Activated naive CD4-positive, alpha-beta T cell treated with anti-CD3 and anti-CD28 coated beads, Interleukin-2, amount 10 ng/mL, durations not matched to agents 7 days and 5 days (primary cell): ENCODE results near the gene COL28A1.
"Not testable (repeated sequence)": the region's sequence is repeated elsewhere in the genome, so short reads cannot be mapped to it uniquely, and the experiment has no call there.

ENCODE experiments used
- CTCF ChIA-PET: fragments of 350-600 bp; sonication (Branson Sonifier 250); formaldehyde crosslinking; loops from one replicate; lab custom pipeline; 2021; ENCODE audit warnings: antibody characterized with exemption; lab: Charles Lee
- DNase-seq: peaks from one replicate; pipeline ENCODE4 v3.0.0-alpha.2; 2020
- H3K27ac Mint-ChIP-seq: one replicate; pipeline ENCODE4 v1.8.0; 2021; ENCODE audit warnings: mild to moderate bottlenecking, moderate library complexity, mixed read lengths
- H3K27me3 Mint-ChIP-seq: one replicate; pipeline ENCODE4 v1.8.0; 2021; ENCODE audit warnings: mild to moderate bottlenecking, mixed read lengths
- H3K36me3 Mint-ChIP-seq: one replicate; pipeline ENCODE4 v1.8.0; 2021; ENCODE audit warnings: mixed read lengths
- H3K4me1 Mint-ChIP-seq: one replicate; pipeline ENCODE4 v1.8.0; 2021; ENCODE audit warnings: mixed read lengths
- H3K4me3 Mint-ChIP-seq: one replicate; pipeline ENCODE4 v1.8.0; 2021; ENCODE audit warnings: mild to moderate bottlenecking, moderate library complexity, mixed read lengths
- H3K9me3 Mint-ChIP-seq: one replicate; pipeline ENCODE4 v1.8.0; 2021; ENCODE audit warnings: mixed read lengths

COL28A1 gene

DNA sequence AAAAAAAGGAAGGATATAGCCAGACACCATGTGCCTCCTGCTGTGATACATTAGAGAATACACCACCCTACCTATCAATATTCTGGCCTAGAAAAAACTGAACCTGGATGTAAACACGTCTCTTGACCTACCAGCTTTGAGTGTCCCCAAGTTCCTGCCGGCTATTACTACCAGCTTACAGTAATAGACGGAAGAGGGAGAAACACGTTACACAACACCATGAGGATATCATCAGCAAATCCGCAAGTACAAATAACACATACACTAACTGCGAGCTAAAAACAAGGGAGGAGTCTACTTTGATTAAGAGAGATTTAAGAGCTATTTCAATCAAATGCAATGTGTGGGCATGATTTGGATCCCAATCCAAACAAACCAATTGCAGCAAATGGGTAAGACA lies 113.0 kb downstream of the COL28A1 start:
- Mint-ChIP-seq H3K4me3 (no peak overlapping the region), H3K27me3 (no peaks in the 10 kb centered on the region), H3K36me3 (no peaks in the 10 kb centered on the region), H3K9me3 (no peaks in the 10 kb centered on the region), H3K27ac (no peak overlapping the region), H3K4me1 (peaks cover 2% of the 10 kb centered on the region)
- CTCF ChIA-PET = interaction anchor here (1.4 kb wide), 1 partner anchor 319 kb away, joined by 4 read pairs; no protein-coding TSS in a partner anchor
- no peak for DNase-seq

DNA sequence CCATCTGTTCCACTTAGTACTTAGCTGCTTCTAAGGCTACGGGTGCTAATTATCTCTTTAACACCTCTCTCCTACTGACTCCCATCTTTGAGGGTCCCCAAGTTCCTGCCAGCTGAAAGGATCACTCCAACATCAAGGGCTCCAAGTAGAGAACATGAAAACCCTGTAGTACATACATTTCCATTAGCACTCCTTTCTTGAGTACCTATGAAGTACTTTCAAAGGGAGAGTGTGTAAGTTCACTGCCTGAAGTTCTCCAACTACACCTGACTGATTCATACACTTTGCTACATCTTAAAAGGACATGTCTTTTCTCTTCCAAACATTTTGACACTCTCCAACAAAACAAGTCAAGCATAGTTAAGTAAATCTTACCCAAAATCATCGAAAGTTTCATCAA lies 113.8 kb downstream of the COL28A1 start:
- CTCF ChIA-PET = interaction anchor here (1.4 kb wide), 1 partner anchor 319 kb away, joined by 4 read pairs; no protein-coding TSS in a partner anchor

DNA sequence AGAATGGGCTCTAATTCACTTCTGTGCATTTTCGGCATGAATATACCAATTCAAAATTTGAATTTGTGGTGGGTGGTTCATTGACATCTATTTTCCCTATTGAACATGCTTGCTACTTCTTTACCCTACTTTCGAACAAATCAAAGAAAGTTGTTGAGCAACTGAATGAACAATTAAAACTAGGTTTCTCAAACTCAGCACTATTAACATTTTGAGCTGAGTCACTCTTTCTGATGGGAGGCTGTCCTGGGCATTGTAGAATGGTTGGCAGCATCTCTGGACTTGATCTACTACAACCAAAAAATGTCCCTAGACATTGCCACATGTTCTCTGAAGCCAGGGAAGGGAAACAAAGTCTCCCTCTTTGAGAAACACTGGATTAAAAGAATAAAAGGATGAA lies 116.7 kb downstream of the COL28A1 start:
- H3K9me3 Mint-ChIP-seq = no peaks in the 10 kb centered on the region
- CTCF ChIA-PET = no interaction called here
- H3K27me3 Mint-ChIP-seq = no peaks in the 10 kb centered on the region
- peaks cover 3% of the 10 kb centered on the region for H3K4me1 Mint-ChIP-seq
- H3K27ac Mint-ChIP-seq = no peak overlapping the region
- no peak for DNase-seq
- H3K36me3 Mint-ChIP-seq = no peaks in the 10 kb centered on the region
- no peak overlapping the region for H3K4me3 Mint-ChIP-seq

More for the DNA sequence above, 113.8 kb downstream of the COL28A1 start:
- DNase-seq = no peak
- Mint-ChIP-seq H3K9me3 (no peaks in the 10 kb centered on the region), H3K27ac (no peak overlapping the region), H3K4me1 (peaks cover 2% of the 10 kb centered on the region), H3K36me3 (no peaks in the 10 kb centered on the region), H3K27me3 (no peaks in the 10 kb centered on the region), H3K4me3 (no peak overlapping the region)

DNA sequence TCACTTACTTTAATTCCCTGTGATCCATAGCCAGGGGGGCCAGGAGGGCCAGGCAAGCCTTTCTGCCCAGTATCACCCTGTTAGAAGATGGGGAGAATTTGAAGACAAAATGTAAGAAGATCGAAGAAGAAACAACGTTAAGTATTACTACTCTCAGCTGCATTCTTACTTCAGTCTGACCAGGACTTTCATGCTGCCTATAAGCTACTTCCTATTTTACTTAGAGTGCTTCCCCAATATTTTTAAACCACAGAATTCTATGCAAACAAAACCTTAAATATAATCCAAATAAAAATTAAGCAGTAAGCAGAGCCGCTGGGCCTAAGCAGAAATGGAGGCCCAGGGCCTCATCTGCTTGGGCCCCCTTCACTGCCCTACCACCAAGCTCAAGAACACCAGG lies 117.8 kb downstream of the COL28A1 start:
- no peak for DNase-seq
- no peak overlapping the region for H3K4me3 Mint-ChIP-seq
- no peaks in the 10 kb centered on the region for H3K36me3 Mint-ChIP-seq
- H3K4me1 Mint-ChIP-seq = peaks cover 3% of the 10 kb centered on the region
- no peaks in the 10 kb centered on the region for H3K27me3 Mint-ChIP-seq
- no peak overlapping the region for H3K27ac Mint-ChIP-seq
- CTCF ChIA-PET = interaction anchor here (1.0 kb wide), 1 partner anchor 124 kb away, joined by 3 read pairs; no protein-coding TSS in a partner anchor
- no peaks in the 10 kb centered on the region for H3K9me3 Mint-ChIP-seq

DNA sequence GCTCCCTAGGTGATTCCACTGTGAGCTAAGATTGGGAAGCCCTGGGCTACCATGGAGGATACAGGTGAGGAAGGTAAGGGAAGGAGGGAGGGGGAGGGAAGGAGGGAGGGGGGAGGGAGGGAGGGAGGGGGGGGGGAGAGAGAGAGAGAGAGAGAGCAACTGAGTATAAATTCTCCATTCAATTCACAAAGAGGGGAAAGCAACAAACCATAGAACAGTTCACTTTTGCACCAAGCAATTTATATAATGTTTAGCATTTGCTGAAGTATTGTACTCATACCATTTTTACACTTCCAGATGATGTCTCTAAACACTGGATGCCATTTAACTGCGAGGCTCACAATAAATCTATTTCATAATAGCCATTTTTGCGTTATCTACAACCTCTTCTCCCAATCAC lies 118.3 kb downstream of the COL28A1 start:
- H3K4me1 Mint-ChIP-seq = peaks cover 3% of the 10 kb centered on the region
- CTCF ChIA-PET = interaction anchor here (1.0 kb wide), 1 partner anchor 124 kb away, joined by 3 read pairs; no protein-coding TSS in a partner anchor
- no peak overlapping the region for H3K4me3 Mint-ChIP-seq
- no peak for DNase-seq
- H3K27me3 Mint-ChIP-seq = no peaks in the 10 kb centered on the region
- no peaks in the 10 kb centered on the region for H3K36me3 Mint-ChIP-seq
- no peak overlapping the region for H3K27ac Mint-ChIP-seq
- H3K9me3 Mint-ChIP-seq = no peaks in the 10 kb centered on the region

DNA sequence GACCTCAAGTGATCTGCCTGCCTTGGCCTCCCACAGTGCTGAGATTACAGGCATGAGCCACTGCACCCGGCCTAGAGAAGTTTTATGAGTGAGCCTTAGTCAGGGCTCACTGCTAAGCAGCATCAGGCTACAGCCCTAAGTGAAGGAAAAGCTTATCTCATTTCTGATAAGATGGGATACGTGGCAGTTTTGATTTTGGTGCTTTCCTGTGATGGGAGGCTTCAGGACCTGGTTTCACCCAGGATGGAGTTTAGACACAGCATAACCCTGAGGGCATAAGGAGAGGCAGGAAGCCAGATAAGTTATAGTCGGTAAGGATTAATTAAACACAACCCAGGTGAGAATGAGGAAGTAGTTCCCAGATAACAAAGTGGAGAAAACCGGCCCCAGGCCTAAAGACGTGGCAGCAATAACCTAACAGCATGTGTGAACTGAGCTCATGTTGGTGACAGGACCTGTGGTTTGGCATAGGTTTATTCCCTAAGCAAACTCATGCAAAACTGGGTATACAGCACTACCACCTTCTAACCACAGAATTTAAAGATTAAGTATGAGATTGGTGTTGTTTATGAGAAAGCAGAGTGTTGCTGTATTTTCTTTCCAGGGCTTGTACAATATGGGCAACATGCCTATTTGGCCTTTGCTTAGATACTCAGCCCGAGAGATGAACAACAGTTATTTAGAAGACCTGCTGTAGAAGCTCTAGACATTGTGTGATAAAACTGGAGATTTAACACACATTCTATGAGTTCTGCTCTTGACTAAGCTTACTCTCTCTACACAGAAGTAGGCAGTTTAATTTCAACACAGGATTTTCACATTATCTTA lies 119.4 kb downstream of the COL28A1 start:
- peaks cover 3% of the 10 kb centered on the region for H3K27me3 Mint-ChIP-seq
- CTCF ChIA-PET = interaction anchor here (0.6 to 1.5 kb wide), 2 partner anchors 313 to 337 kb away, joined by 3 to 4 read pairs; no protein-coding TSS in a partner anchor
- H3K36me3 Mint-ChIP-seq = no peaks in the 10 kb centered on the region

DNA sequence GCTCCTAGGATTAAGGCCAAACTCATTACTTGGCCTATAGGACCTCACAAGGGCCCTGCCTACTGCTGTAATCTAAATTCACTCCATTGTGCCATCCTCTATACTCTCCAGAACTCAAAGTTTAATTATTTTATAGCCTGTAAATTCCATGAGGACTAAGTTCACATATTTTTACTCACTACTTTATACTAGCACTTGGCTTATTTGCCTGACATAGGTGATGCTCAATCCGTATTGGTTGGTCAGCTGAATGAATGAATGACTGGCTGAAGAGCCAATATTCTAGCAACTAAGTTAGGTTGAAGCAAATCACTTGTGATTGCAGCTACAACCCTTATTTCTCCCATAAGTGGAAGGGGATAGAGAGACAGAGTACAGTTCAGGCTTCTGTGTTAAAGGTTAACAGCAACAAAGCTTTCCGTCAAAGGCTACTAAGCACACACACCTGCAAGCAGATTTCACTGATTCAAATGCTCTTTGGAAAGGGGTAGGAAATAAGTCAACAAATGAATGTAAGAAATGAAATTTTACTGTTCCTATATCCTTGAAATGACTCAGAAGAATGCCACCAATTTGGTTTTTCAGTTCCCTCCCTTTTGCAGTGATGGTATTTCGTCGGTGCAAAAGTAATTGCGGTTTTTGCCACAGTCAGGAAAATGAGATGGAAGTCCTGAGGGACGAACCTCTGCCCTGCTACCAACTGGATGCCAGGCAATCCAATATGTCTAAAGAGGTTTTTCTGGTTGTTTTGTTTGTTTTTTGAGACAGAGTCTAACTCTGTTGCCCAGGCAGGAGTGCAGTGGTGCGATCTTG lies 120.7 kb downstream of the COL28A1 start:
- Mint-ChIP-seq H3K9me3 (no peaks in the 10 kb centered on the region), H3K4me3 (no peak overlapping the region), H3K36me3 (no peaks in the 10 kb centered on the region), H3K27ac (no peak overlapping the region), H3K4me1 (peaks cover 3% of the 10 kb centered on the region), H3K27me3 (peaks cover 3% of the 10 kb centered on the region)
- DNase-seq = no peak
- CTCF ChIA-PET = no interaction called here

More for the DNA sequence above, 119.4 kb downstream of the COL28A1 start:
- Mint-ChIP-seq H3K9me3 (no peaks in the 10 kb centered on the region), H3K4me3 (no peak overlapping the region), H3K27ac (peak overlapping the region; percentile 11), H3K4me1 (peaks cover 3% of the 10 kb centered on the region)
- DNase-seq = no peak

DNA sequence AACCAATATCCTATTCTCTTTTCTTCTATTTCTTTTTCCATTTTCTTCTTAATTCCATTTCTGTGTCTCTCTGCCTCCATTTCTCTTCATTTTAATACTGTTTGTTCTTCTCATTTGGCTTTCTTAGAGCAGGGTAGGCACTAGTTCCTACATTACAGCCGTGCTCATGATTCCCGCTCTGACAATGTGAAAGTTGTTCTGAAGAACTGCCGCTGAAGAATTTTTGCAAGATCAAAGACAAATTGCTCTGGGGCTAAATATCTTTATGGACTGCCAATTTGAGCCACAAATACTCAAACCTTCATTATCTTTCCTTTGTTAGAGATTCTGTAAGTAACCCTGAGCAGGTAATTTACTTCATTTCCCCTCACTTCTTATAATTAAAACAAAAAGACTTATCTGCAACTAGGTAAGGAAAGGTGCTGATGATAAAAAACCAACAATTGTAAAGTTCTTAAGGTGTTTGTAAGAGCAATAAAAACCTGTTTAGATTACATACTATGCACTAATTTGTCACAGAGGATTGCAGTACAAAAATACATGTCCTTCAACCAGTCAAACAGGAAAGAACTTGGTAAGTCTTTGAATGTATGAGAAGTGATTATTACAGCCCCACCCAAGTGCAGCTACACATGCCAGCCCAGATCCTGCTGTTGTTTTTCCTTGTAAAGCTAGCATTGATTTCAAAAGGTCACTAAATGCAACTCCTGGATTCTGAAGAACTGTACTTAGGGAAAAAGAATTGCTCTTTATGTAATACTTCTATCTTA lies 127.5 kb downstream of the COL28A1 start:
- Mint-ChIP-seq H3K9me3 (peaks cover 3% of the 10 kb centered on the region), H3K4me3 (no peak overlapping the region), H3K36me3 (no peaks in the 10 kb centered on the region), H3K27me3 (peaks cover 3% of the 10 kb centered on the region), H3K4me1 (no peaks in the 10 kb centered on the region), H3K27ac (no peak overlapping the region)
- DNase-seq = no peak
- CTCF ChIA-PET = no interaction called here

DNA sequence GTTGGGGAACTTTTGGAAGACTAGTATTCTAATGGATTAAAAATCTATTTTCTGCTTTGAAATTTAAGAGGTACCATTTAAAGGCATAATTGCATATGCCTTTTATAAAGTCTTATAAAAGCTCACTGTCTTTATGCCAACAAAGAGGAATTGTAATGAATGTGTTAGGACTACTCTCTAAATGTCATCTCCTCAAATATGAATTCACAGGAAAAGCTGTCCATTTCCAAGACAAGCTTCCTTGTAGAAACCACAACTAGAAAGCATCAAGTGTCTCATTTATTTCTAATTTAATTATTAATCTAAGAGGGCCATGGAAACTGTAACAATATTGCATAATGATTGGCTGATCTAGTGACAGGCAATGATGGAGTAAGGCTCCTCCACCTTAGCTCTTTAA lies 130.2 kb downstream of the COL28A1 start:
- Mint-ChIP-seq H3K4me1 (no peaks in the 10 kb centered on the region), H3K27ac (no peak overlapping the region), H3K4me3 (no peak overlapping the region), H3K27me3 (peaks cover 4% of the 10 kb centered on the region), H3K36me3 (no peaks in the 10 kb centered on the region), H3K9me3 (peaks cover 3% of the 10 kb centered on the region)
- CTCF ChIA-PET = no interaction called here
- DNase-seq = no peak

DNA sequence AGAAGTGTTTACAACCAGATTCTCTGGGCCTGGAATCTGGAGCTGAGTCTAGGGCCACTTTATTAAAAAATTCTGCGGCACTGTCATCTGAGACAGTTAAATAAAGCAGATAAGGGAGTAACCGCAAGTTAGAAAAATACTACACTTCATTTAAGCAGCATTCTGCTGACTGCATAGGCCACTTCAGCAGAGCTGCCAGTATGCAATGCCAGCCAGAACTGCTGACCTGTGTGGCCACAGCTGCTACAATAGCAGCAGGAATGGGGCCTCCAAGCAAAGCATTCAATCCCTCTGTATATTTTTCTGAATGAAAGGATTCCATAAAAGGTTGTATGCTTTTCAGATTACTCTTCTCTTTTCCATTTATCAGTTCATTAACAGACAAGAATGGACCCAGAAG lies 136.0 kb downstream of the COL28A1 start:
- Mint-ChIP-seq H3K36me3 (no peaks in the 10 kb centered on the region), H3K4me1 (no peaks in the 10 kb centered on the region), H3K27me3 (peaks cover 4% of the 10 kb centered on the region), H3K27ac (no peak overlapping the region), H3K9me3 (no peaks in the 10 kb centered on the region), H3K4me3 (no peak overlapping the region)
- CTCF ChIA-PET = no interaction called here
- DNase-seq = no peak

DNA sequence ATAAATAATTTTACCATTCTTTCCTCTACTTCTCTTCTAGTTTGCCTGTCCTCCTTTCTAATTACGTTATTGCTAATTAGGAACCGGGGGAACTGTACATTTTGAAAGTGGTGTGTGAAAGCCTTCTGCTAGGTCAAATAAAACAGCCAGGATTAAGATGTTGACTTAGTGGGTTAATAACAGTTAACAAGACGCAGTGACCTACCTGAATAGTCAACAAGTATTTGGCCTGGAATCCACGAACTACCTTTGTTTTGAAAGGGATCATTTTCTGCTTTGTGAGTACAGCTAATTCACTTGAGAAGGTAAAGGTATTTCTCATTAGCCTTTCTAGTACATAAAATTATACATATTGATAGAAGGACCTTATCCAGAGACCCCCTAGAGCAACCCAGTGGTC lies 139.9 kb downstream of the COL28A1 start:
- CTCF ChIA-PET = no interaction called here
- no peak for DNase-seq
- H3K36me3 Mint-ChIP-seq = no peaks in the 10 kb centered on the region
- H3K4me1 Mint-ChIP-seq = no peaks in the 10 kb centered on the region
- no peak overlapping the region for H3K4me3 Mint-ChIP-seq
- H3K27ac Mint-ChIP-seq = no peak overlapping the region
- H3K27me3 Mint-ChIP-seq = no peaks in the 10 kb centered on the region
- peaks cover 9% of the 10 kb centered on the region for H3K9me3 Mint-ChIP-seq

DNA sequence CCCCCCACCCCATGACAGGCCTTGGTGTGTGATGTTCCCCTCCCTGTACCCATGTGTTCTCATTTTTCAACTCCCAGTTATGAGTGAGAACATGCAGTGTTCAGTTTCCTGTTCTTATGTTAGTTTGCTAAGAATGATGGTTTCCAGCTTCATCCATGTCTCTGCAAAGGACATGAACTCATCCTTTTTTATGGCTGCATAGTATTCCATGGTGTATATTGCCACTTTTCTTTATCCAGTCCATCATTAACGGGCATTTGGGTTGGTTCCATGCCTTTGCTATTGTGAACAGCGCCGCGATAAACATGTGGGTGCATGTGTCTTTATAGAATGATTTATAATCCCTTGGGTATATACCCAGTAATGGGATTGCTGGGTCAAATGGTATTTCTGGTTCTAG lies 147.5 kb downstream of the COL28A1 start:
- H3K27me3 Mint-ChIP-seq, H3K36me3 Mint-ChIP-seq, H3K4me1 Mint-ChIP-seq, H3K27ac Mint-ChIP-seq, DNase-seq, H3K4me3 Mint-ChIP-seq, CTCF ChIA-PET: not testable (repeated sequence)
- peaks cover 12% of the 10 kb centered on the region for H3K9me3 Mint-ChIP-seq

DNA sequence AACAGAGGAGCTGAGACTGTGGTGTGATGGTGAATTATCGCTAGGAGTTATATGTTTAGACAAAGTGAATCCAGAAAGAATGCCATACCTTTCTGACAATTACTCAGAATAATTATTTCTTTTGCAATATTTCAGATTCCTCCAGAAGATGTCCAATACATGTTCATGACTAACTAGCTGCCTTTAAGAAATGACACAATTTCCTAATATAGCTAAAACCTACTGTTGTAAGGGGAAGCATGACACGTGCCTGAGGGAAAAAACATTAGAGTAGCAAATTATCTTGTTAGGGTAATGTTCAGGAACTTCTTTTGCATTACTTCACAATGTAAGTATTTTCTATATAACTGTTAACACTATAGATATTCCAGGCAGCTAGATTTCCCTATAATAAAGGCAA lies 150.3 kb downstream of the COL28A1 start:
- DNase-seq = no peak
- no peaks in the 10 kb centered on the region for H3K36me3 Mint-ChIP-seq
- CTCF ChIA-PET = no interaction called here
- H3K27ac Mint-ChIP-seq = no peak overlapping the region
- H3K4me3 Mint-ChIP-seq = no peak overlapping the region
- H3K9me3 Mint-ChIP-seq = peaks cover 2% of the 10 kb centered on the region
- no peaks in the 10 kb centered on the region for H3K4me1 Mint-ChIP-seq
- no peaks in the 10 kb centered on the region for H3K27me3 Mint-ChIP-seq

DNA sequence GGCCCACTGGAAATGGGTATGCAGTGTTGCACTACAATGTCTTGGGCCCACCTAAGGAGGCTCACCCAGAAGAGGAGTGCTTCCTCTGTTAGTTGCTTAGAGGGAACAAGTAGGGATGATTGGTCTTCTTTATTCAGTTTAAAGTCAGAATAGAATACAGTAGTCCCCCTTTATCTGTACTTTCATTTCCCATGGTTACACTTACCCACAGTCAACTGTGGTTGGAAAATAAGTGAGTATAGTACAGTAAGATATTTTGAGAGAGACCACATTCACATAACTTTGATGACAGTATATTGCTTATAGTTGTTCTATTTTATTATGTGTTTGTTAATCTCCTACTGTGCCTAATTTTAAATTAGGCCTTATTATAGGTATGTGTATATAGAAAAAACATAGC lies 151.4 kb downstream of the COL28A1 start:
- peaks cover 3% of the 10 kb centered on the region for H3K27me3 Mint-ChIP-seq
- CTCF ChIA-PET = no interaction called here
- H3K36me3 Mint-ChIP-seq = no peaks in the 10 kb centered on the region
- no peak for DNase-seq
- H3K9me3 Mint-ChIP-seq = peaks cover 2% of the 10 kb centered on the region
- H3K4me1 Mint-ChIP-seq = no peaks in the 10 kb centered on the region
- no peak overlapping the region for H3K27ac Mint-ChIP-seq
- no peak overlapping the region for H3K4me3 Mint-ChIP-seq
